ELR (cell line): ENCODE measurements around the gene IZUMO2.
"Not testable (repeated sequence)": the region's sequence is repeated elsewhere in the genome, so short reads cannot be mapped to it uniquely, and the experiment has no call there.

Source experiments
- DNase-seq: peaks from one replicate; pipeline ENCODE4 v3.0.0-alpha.2; 2015; ENCODE audit warnings: low read depth

The IZUMO2 gene

DNA sequence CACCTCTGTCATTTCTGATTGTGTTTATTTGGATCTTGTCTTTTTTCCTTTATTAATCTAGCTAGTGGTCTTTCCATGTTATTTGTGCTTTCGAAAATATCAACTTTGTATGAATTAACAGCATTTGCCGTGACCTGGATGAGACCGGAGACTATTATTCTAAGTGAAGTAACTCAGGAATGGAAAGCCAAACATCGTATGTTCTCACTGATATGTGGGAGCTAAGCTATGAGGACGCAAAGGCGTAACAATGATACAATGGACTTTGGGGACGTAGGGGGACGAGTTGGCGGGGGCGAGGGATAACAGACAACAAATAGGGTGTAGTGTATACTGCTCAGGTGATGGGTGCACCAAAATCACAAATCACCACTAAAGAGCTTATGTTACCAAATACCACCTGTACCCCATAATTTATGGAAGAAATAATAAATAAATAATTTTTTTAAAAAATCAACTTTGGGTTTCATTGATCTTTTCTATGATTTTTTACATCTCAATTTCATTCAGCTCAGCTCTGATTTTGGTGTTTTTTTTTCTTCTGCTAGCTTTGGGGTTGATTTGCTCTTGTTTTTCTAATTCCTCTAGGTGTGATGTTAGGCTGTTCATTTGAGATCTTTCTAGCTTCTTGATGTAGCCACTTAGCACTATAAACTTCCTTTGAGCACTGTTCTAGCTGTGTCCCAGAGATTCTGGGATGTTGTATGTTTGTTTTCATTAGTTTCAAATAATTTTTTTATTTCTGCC, 27.1 kb downstream of the IZUMO2 start:
- not testable (repeated sequence) for DNase-seq

DNA sequence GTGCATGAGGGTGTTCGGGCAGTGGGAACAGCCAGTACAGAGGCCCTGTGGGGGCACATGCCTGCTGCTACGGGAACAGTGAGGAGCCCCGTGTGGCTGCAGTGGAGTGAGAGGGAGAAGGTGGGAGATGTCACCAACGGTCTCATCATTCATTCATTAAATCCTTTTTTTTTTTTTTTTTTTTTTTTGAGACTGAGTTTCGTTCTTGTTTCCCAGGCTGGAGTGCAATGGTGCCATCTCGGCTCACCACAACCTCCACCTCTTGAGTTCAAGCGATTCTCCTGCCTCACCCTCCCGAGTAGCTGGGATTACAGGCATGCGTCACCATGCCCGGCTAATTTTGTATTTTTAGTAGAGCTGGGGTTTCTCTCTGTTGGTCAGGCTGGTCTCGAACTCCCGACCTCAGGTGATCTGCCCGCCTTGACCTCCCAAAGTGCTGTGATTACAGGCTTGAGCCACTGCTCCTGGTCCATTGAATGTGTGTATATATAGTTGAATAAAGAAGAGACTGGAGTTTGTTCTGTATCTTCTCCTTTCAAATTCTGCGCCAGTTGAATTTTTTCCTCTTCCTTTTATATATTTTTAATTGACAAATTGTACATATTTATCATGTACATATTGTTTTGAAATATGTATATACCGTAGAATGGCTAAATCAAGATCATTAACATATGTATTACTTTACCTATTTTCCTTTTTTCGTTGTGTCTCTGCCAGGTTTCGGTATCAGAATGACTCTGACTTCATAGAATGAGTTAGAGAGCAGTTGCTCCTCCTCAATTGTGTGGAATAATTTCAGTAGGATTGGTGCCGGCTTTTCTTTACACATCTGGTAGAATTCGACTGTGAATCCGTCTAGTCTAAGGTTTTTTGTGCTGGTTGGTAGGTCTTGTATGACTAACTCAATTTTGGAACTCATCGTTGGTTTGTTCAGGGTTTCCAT, 28.0 kb downstream of the IZUMO2 start:
- DNase-seq = not testable (repeated sequence)

DNA sequence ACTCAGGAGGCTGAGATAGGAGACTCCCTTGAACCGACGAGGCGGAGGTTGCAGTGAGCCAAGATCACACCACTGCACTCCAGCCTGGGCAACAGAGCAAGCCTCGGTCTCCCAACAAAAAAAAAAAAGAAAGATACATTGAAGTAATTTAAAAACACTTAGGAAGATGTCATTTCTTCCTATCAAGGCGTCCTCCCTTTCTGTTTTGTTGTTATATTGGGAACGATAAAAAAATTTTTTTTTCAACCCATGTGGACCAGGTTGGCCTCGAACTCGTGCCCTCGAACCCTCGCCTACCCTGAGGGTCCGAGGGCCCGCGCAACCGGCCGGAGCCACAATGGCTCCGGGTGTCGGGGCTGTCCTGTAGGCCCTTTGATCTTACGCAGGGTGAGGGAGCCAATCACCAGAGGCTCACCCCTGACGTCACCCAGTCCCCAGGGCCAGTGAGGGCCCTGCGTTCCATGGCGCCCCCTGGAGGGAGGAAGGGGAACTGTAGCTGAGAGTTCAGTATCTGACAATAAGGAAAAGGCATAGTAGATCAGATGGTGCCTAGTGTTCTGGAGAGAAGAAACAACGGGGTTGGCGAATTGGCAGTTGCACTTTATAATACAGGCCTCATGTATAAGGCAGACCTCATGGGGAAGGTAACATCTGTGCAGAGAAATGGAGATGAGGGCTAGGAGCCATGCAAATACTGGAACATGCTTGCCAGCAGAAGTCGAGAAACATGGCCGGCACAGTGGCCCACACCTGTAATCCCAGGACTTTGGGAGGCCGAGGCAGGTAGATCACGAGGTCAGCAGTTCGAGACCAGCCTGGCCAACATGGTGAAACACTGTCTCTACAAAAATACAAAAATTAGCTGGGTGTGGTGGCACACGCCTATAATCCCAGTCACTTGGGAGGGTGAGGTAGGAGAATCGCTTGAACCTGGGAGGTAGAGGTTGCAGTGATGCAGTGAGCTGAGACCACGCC, 29.3 kb downstream of the IZUMO2 start:
- not testable (repeated sequence) for DNase-seq

DNA sequence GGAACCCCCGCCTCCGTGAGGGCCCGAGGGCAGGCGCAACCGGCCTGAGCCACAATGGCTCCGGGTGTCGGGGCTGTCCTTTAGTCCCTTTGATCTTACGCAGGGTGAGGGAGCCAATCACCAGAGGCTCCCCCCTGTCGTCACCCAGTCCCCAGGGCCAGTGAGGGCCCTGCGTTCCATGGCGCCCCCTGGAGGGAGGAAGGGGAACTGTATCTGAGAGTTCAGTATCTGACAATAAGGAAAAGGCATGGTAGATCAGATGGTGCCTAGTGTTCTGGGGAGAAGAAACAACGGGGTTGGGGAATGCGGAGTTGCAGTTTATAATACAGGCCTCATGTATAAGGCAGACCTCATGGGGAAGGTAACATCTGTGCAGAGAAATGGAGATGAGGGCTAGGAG, 59.1 kb downstream of the IZUMO2 start:
- DNase-seq = not testable (repeated sequence)

DNA sequence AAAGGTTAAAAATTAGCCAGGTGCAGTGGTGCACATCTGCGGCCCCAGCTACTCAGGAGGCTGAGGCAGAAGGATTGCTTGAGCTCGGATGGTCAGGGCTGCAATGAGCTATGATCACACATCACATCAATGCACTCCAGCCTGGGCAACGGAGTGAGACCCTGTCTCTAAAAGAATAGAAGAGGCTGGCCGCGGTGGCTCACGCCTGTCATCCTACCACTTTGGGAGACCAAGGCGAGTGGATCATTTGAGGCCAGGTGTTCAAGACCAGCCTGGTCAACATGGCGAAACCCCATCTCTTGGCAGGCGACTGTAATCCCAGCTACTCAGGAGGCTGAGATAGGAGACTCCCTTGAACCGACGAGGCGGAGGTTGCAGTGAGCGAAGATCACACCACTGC, 59.7 kb downstream of the IZUMO2 start:
- not testable (repeated sequence) for DNase-seq
